NCI-H2171 (cell line): Measurements from ENCODE around the gene RETREG1.
A peak's percentile ranks its signal among the peaks of the same experiment; 100 is the strongest.
"Not testable (repeated sequence)": the region's sequence is repeated elsewhere in the genome, so short reads cannot be mapped to it uniquely, and the experiment has no call there.

ENCODE experiments used
- DNase-seq: peaks from one replicate; lab custom pipeline; 2025; lab: John Stamatoyannopoulos, UW

Gene RETREG1, protein sequence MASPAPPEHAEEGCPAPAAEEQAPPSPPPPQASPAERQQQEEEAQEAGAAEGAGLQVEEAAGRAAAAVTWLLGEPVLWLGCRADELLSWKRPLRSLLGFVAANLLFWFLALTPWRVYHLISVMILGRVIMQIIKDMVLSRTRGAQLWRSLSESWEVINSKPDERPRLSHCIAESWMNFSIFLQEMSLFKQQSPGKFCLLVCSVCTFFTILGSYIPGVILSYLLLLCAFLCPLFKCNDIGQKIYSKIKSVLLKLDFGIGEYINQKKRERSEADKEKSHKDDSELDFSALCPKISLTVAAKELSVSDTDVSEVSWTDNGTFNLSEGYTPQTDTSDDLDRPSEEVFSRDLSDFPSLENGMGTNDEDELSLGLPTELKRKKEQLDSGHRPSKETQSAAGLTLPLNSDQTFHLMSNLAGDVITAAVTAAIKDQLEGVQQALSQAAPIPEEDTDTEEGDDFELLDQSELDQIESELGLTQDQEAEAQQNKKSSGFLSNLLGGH

DNA sequence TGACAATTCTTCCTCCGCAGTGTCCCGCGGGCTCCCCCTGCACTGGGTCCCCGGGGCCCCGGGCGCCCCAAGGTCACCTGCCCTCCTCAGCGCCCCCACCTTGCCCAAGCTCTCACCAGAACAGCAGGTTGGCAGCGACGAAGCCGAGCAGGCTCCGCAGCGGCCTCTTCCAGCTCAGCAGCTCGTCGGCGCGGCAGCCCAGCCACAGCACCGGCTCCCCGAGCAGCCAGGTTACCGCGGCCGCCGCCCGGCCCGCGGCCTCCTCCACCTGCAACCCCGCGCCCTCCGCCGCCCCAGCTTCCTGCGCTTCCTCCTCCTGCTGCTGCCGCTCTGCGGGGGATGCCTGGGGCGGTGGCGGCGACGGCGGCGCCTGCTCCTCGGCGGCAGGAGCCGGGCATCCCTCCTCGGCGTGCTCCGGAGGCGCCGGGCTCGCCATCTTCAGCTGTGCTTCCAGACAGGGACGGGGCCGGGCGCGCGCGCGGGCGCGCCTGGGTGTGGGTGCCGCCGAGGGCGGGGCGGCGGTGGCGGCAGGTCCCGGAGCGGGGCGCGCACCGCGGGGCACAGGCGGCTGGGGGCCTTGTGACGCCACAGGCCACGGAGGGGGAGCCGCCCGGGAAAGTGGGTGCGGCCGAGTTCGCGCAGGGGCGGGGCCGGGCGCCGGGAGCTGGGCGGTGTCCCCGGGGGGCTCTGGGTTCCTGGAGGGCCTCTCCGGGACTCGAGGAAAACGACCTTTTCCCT lies at the start of gene RETREG1:
RETREG1 (minus strand) TSS at position 462 of the 738 bp plus-strand sequence; CDS start at position 436, 26 bp downstream.
- DNase-seq: peak; percentile 65

DNA sequence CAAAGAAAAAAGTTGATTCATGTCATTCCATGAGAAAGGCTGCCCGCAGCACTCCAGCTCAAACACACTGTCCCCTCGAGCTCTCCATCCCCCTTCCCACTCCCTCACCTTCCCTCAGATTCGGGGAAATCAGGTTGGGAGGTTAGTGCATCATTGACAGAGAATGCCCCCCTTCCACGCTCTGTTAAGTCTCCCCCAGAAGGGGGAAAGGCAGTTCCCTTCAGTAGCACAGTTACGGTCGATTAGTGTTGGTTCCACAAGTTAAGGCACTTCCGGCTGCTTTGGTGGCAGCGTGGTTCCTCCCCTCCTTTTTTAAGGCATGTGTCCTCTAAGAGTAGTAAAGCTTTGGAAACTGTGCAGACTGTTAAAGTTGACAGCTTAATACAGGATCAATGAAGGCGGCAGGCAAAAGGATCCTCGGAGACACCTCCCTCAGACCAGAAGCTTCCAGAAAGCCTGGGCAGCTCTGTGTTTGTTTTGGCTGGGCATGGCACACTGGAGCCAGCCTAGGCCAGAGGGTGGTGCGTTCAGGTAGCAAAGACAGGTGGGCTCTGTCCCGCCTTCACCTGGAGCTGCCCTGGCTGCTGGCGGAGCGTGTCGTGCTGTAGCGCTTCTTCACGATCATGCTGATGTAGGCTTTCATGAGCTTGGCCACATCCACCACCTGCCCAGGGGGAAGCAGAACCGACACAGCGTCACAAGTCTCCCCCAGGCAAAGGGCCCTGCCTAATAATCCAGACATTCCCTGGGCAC lies 49.5 kb upstream of the RETREG1 start:
- no peak for DNase-seq

DNA sequence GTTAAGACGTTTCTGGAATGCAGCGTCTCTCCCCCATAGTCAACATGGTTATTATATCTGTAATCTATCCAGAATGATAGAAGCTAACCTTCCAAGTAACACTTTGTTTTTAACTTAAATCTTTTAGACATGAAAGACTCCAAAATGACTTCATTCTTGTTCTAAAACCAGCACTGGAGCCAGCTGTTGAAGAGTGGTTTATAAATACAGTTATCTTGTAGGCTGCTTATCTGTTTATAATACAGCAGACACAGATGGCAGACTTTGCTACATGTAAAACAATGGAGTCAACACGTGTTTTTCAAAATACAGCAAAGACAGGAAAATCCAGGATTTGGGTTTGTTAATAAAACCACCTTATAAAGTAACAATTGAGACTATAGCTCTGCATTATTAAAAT lies 48.8 kb upstream of the RETREG1 start:
- DNase-seq: no peak

DNA sequence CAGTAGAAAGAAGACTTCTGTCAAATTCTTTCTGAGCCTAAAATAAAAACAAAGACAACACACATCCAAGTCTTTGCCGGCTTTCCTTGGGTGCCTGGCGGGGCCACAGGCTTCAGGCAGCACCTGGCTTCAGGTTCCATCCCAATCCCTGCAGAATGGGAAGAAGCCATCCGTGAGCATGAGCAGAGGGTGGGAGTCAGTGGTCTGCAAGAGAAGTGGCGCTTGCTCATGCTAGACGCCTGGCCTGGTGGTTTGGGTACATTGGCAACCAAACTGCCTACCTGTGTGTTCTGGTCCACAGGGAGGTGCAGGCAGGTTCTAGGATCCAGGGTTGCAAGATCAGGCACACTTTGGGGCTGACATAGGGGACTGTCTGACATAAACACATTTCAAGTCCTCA lies 47.6 kb upstream of the RETREG1 start:
- DNase-seq: no peak

DNA sequence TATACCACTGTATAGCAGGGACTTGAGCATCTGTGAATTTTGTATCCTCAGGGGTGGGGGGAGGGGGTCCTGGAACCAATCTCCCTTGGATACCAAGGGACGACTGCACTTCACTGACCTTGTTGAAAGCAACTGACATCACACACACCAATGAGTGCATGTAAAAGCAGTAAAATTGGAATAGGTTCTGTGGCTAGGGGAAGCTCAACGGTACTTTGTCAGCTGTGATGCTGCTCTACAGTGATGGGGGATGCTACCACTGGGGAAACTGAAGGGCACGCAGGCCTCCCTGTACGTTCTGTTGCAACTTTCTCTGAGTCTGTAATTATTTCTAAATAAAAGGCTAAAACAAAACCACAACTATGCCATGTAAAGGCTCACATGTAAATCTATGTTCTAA lies 47.0 kb upstream of the RETREG1 start:
- no peak for DNase-seq

DNA sequence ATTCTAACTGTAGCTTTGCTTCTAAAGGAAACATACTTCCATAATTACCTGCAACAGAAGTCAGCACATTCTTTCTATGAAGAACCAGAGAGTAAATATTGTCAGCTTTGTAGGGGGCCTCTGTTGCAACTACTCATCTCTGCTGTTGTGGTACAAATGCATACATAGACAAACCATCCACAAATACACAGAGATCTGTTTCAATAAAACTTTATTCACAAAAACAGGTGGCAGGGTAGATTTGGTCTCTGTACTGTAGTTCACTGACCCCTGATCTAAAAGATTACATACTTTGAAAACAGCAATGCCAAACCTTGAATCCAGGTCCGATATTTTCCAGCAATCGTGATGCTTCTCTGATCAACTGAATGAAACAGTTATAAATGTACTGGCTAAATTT lies 44.9 kb upstream of the RETREG1 start:
- no peak for DNase-seq

DNA sequence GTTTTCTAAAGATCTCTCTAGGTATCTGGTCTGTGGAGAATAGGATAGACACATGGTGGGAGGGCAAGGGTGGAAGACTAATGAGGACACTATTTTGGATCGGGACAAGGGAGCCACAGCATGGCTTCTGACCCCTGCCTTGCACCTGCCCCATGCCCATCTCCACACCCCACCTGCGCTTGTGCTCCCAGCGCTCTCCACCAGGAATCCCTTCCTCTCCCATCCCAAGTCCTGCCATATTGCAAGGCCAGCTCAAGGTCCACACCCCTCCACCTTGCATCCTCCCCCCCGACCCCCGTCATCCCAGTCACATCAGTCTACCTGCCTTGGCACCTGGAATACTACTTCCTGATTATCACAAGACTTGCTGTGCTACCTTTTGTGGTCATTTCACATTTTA lies 44.2 kb upstream of the RETREG1 start:
- no peak for DNase-seq

DNA sequence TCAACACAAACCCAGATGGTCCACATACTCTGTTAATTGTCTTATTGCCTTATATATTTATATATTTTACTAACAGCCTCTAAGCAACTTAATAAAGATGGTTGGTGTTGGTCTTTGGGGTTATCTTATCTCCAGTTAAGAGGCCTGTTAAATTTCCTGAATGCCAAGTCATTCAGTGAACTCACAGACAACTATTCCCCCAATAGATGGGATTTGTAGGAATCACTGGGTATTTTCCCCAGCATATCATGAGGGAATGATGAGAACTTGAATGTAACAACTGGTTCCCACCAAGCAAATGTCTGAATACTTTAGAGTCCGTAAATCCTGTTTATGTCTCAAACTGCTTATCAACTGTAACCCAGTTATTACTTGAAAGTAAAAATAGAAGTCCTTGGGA lies 42.7 kb upstream of the RETREG1 start:
- no peak for DNase-seq

DNA sequence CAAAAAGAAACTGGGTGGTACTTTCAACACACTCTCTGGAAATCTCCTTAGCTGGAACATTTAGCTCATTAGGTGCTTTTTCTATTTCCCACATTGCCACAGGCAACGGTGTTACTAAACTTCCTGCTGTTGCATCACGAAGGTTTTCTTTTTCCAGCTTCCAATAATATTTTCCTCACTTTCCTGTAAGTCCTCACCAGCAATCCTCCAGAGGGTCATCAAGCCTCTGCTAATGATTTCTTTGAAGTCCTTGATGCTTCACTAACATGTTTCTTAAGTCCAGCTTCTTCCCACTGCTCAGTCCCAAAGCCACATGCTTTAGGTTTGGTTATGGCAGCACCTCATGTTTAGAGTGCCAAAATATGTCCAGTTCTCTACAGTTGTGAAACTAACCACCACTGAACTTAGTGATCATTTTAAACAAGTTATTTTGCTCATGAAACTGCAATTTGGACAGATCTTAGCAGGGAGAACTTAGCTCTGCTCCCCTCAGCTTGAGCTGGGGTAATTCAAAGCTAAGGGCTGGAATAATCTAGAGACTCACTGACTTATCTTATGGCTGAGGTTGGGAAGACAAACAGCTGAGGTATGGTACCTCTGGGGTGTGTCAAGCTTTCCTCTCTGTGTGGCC lies 39.9 kb upstream of the RETREG1 start:
- no peak for DNase-seq

DNA sequence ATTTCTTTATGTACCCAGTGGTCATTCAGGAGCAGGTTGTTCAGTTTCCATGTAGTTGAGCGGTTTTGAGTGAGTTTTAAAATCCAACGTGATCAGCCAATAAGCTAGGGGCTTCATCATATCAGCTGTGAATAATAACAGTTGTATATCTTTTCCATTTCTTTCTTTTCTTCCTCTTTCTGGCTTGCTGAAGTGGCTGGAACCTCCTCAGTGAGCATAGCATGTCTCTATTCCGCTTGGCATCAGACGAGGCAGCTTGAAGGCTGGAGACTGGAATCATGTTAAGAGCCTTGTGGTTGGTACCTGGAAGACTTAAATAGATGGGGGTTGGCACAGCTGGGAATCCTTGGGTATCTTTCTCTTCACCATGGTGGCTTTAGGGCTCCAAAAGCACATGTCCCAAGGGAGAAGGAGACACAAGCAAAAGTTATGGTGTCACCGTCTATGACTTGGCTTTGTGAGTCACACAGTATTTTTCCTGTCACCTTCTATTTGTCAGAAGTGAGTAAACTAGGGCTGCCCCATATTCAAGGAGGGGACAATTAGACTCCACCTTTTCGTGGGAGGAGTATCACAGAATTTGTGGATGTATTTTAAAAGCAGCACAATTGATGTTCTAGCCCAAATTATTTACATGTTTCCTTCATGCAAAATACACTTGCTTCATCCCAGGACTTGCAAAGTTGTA lies 38.0 kb upstream of the RETREG1 start:
- no peak for DNase-seq

DNA sequence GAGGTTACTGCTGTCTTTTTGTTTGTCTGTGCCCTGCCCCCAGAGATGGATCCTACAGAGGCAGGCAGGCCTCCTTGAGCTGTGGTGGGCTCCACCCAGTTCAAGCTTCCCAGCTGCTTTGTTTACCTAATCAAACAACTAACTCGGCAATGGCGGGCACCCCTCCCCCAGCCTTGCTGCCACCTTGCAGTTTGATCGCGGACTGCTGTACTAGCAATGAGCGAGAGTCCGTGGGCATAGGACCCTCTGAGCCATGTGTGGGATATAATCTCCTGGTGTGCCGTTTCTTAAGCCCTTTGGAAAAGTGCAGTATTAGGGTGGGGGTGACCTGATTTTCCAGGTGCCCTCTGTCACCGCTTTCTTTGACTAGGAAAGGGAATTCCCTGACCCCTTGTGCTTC lies 31.9 kb upstream of the RETREG1 start:
- not testable (repeated sequence) for DNase-seq

DNA sequence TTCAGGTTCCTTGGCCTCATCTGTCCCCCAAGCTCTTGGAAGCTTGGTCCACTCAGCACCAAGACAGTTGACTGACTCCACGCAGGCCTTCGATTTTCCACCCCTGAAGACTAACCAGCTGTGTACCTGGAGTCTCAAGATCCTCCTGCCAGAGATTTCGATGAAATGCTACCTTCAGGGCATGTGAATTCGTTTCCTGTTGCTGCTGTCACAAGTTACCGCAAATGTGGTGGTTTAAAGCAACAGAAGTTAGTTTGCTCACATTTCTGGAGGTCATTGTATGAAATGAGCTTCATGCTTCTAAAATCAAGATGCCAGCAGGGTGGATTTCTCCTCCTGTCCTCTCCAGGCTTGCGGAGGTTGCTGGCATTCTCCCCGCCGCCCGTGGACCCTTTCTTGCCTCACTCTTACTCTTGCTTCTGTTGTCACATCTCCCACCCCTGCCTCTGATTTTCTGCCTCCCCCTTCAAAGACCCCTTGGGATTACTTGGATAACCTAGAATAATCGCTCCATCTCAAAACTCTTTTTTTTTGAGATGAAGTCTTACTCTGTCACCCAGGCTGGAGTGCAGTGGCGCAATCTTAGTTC lies 27.6 kb upstream of the RETREG1 start:
- no peak for DNase-seq

DNA sequence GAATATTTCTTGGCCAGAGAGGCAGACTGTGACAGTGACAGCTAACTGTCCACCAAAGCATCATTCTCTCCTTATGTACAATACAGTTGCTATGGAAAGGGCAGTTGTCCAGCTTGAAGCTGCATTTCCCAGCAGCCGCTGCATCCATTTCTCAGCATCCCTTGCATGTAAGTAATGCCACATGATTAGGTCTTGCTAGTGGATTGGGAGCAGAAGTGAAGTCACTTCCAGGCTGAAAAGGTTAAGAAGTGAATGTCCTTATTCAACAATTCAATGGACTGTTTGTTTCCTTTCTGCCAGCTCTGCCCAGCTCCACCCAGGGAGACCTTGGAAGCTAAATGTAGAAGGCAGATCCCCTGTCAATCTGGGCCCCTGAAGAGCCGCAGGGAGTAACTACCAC lies 26.1 kb upstream of the RETREG1 start:
- DNase-seq: no peak

DNA sequence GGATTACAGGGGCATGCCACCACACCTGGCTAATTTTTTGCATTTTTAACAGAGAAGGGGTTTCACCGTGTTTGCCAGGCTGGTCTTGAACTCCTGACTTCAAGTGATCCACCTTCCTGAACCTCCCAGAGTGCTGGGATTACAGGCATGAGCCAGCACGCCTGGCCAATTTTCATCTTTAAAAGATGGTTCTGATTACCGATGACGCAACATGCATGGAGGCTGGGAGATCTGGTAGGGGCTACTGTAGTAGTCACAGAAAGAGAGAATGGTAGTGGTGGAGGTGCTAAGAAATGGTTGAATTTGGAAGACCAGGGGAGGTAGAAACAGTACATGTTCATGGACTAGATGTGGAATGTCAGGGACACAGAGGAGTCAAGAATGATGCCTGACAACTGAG lies 22.4 kb upstream of the RETREG1 start:
- no peak for DNase-seq

DNA sequence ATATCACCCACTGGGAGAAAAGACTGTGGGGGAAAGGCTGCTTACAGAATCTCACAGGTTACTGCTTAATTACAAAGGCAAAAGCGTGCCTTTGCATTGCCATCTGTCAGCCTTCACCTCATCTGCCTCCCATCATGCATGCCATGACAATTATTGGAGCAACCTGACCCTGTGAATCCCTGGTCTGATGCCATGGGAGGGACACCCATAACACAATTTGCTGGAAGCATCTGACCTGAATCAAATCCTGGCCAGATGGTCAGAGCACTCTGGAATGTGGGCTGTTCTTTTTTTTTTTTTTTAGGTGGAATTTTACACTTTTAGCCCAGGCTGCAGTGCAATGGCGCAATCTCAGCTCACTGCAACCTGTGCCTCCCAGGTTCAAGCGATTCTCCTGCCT lies 11.6 kb upstream of the RETREG1 start:
- peak; percentile 88 for DNase-seq

DNA sequence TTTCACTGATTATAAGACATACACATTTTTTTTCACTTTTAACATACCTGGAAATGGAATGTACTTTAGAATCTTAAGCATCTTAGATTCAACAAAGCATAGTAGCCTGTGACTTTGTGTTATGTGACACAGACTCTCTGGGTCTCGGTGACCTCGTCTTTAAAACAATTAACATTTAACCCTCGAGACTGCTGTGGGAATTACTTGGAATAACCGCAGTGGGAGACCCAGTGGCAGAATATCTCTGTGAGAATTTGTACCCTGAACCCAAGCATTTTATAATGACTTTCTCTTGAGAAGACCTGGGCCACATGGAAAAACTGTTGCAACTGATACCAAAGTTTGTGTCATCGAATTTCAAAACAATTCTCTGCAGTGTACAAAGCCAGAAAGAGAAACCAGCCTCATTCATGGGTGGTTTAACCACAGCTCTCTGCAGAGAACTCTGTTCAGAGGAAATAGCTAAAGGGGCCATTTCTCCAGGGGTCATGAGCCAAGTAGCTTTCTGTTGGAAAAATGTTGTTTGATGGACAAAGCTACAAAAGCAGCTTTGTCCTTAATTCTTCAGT lies 10.0 kb upstream of the RETREG1 start:
- no peak for DNase-seq

DNA sequence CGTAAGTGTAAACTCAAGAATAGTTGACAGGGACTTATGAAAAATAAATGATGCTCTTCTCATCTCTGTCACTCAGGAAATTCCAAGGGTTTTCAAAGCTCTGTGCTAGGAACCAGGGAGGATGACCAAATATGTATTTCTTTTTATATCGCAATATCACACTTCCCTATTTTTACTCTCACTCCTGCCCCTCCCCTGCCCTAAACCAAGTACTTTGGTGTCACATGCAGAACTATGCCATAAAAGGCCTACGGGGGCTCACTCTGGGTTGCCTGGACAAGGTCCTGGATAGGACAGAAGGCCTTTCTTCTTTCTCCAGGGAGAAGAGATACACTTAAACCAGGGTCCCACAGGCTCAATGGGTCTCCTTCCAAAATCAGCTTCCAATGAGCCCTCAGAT lies 8.3 kb upstream of the RETREG1 start:
- DNase-seq: no peak

DNA sequence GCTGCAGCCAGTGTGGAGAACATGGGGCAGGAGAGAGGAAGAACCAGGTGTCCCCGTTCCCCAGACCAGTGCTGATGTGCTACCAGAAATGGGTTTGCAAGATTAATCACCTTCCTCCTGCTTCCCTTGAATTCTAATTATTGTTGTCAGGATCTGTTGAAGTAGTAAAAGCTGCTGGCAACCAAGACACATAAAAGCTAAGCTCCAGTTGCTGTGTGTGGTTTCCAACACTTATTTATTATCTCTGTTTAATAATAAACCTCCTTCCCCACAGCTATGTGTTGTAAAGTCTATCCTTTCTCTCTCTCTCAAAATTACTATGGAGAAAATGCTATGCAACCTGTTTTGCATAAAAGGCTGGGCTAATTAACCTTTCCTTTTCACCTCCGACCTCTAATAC lies 2.3 kb upstream of the RETREG1 start:
- DNase-seq: no peak

DNA sequence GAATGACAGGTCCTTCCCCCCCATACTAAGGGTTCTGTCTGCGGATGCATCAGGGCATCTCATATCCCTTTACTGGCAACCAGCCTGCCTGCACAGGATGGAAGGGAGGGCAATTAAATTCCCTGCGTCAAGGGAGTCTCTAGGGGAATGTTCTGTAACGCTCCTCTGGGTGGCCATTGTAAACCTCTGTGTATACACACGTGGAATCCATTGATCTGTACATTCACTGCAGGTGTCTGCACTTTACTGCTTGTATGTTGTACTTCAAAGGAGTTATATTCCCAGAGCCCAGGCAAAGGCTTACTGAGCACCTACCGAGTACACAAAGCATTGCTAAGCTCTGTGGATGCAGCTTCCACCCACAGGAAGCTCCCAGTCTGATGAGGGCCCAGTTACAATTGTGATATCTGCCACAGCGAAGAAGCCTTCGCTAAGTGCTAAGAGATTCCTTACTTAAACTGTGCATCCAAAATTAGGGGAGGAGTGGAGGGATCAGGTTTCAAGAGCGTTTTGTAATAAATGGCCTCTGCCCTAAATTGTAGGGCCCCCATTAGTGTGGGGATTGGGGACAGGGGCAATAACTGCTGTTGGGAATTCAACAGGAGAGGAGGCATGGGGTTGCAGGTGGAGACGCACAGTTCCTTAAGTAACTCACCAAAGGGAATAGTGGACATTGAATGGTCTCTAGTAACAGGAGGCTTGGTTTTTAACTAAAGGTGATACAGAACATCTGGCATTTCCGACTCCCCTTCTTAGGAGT lies 1.5 kb upstream of the RETREG1 start:
- DNase-seq: peak; percentile 76
